IMR-90 (cell line): ENCODE measurements around the gene MFN2.
"Not testable (repeated sequence)": the region's sequence is repeated elsewhere in the genome, so short reads cannot be mapped to it uniquely, and the experiment has no call there.

Source experiments
- CEBPB ChIP-seq: IDR thresholded peaks from 2 replicates; pipeline ENCODE4 v1.6.1; 2012; ENCODE audit warnings: low read depth, low read length, improper control_type of control experiment
- MAZ ChIP-seq: IDR thresholded peaks from 2 replicates; pipeline ENCODE4 v1.6.1; 2012; ENCODE audit warnings: low read depth, mild to moderate bottlenecking, low read length, improper control_type of control experiment, moderate library complexity, borderline replicate concordance
- POLR2A ChIP-seq: IDR thresholded peaks from 2 replicates; pipeline ENCODE4 v1.6.1; 2012; ENCODE audit warnings: mild to moderate bottlenecking, low read depth, low read length
- SMC3 ChIP-seq: fragments of 150-350 bp; IDR thresholded peaks from 2 replicates; pipeline ENCODE4 v1.6.1; 2016; ENCODE audit warnings: low read depth, mild to moderate bottlenecking, antibody characterized with exemption, low read length, moderate library complexity
- TF ChIP-seq, protein P1 (sequence below): conservative IDR thresholded peaks from 2 replicates; pipeline ENCODE4 v1.5.1; 2012; ENCODE audit warnings: mild to moderate bottlenecking, low read depth, low read length, improper control_type of control experiment
- TF ChIP-seq, protein P2 (sequence below): fragments of 150-350 bp; IDR thresholded peaks from 2 replicates; pipeline ENCODE4 v1.6.1; 2017; ENCODE audit warnings: mild to moderate bottlenecking, antibody characterized with exemption, low read length, low read depth

DNA sequence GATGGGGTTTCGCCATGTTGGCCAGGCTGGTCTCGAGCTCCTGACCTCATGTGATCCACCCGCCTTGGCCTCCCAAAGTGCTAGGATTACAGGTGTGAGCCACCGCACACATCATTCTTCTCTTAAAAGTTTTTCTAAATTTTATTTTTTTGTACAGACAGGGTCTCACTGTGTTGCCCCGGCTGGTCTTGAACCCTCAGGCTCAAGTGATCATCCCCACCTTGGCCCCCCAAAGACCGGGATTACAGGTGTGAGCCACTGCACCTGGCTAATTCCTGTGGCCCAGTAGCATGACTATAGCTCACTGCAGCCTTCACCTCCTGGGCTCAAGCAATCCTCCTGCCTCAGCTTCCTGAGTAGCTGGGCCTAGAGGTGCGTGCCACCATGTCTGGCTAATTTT lies 40.5 kb upstream of the MFN2 start:
- TF ChIP-seq, protein P1, sequence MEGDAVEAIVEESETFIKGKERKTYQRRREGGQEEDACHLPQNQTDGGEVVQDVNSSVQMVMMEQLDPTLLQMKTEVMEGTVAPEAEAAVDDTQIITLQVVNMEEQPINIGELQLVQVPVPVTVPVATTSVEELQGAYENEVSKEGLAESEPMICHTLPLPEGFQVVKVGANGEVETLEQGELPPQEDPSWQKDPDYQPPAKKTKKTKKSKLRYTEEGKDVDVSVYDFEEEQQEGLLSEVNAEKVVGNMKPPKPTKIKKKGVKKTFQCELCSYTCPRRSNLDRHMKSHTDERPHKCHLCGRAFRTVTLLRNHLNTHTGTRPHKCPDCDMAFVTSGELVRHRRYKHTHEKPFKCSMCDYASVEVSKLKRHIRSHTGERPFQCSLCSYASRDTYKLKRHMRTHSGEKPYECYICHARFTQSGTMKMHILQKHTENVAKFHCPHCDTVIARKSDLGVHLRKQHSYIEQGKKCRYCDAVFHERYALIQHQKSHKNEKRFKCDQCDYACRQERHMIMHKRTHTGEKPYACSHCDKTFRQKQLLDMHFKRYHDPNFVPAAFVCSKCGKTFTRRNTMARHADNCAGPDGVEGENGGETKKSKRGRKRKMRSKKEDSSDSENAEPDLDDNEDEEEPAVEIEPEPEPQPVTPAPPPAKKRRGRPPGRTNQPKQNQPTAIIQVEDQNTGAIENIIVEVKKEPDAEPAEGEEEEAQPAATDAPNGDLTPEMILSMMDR = not testable (repeated sequence)
- TF ChIP-seq SMC3, POLR2A, MAZ, CEBPB: not testable (repeated sequence)
- TF ChIP-seq, protein P2, sequence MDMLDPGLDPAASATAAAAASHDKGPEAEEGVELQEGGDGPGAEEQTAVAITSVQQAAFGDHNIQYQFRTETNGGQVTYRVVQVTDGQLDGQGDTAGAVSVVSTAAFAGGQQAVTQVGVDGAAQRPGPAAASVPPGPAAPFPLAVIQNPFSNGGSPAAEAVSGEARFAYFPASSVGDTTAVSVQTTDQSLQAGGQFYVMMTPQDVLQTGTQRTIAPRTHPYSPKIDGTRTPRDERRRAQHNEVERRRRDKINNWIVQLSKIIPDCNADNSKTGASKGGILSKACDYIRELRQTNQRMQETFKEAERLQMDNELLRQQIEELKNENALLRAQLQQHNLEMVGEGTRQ = not testable (repeated sequence)
